Activated T-helper 2 cell treated with anti-CD3 and anti-CD28 coated beads, Interferon-gamma antibody, Interleukin-2, Interleukin-4, amounts not matched to agents 10 μg/mL and 5 μg/mL and 100 μg/mL, durations not matched to agents 14 hours and 24 hours and 36 hours (primary cell): ENCODE data around the gene DCLRE1B. TPM values are rescaled to one million over a fixed set of nuclear protein-coding genes. Genes with fewer than 3 reads are reported as not detected.
A peak's percentile ranks its signal among the peaks of the same experiment; 100 is the strongest.
"Not testable (repeated sequence)": the region's sequence is repeated elsewhere in the genome, so short reads cannot be mapped to it uniquely, and the experiment has no call there.

Source experiments
- DNase-seq: peaks from one replicate; pipeline ENCODE4 v3.0.0; 2021; ENCODE audit warnings: low spot score
- H3K27ac Mint-ChIP-seq: one replicate; pipeline ENCODE4 v1.8.0; 2021; ENCODE audit warnings: mixed read lengths
- H3K27me3 Mint-ChIP-seq: one replicate; pipeline ENCODE4 v1.8.0; 2021; ENCODE audit warnings: low read depth, mixed read lengths
- H3K36me3 Mint-ChIP-seq: one replicate; pipeline ENCODE4 v1.8.0; 2021; ENCODE audit warnings: low read depth, mixed read lengths
- H3K4me1 Mint-ChIP-seq: one replicate; pipeline ENCODE4 v1.8.0; 2021; ENCODE audit warnings: low read depth, mixed read lengths
- H3K4me3 Mint-ChIP-seq: one replicate; pipeline ENCODE4 v1.8.0; 2021; ENCODE audit warnings: low read depth, mild to moderate bottlenecking, moderate library complexity, mixed read lengths
- H3K9me3 Mint-ChIP-seq: one replicate; pipeline ENCODE4 v1.8.0; 2021; ENCODE audit warnings: mixed read lengths
- intact Hi-C: fragments of 100-400 bp; cut with micrococcal nuclease; formaldehyde crosslinking; loops from one replicate; pipeline ENCODE4 v1.15.1; 2023
- total RNA-seq: library from RNA; stranded (reverse); gene quantifications from 2 replicates; pipeline ENCODE4 v1.2.3, GENCODE V29; 2022

Gene DCLRE1B
- total RNA-seq, 1 donor from 2014 or later: 20.8 TPM

DNA sequence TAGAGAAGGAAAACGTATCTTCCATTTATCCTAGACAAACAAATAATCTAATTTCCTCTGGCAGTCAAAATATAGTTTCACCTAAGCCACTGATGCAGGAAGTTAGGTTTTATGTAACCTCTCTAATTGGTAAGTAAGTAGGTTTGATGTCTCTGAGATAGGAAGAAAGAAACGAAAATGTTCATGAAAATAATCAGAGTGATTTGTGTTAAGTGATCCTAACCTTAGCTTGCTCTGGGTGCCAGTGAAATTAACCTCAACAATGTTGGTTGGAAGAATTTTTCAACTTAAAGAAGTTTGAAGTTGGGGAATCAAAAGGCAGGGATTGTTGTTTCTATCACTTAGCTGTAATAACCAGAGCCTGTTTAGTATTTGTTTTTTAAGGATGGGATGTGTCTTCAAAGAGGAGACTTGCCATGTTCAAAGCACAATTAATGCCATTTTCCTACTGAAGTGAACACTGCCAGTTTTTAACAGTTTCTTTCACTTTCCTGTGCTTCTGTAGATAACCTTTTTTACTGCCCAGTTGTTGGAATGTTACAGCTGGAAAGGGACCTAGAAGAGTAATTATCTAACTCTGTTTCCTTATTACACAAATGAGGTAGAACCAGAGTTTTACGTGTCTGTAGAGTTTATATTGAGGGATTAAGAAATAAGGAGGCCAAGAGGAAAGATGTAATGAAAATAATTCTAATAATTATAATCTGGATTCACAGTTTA is 42.4 kb downstream of the DCLRE1B start:
- DNase-seq: no peak
- no peaks in the 10 kb centered on the region for H3K27me3 Mint-ChIP-seq
- H3K27ac Mint-ChIP-seq: peak overlapping the region; percentile 74
- peaks cover 9% of the 10 kb centered on the region for H3K9me3 Mint-ChIP-seq
- intact Hi-C loops: no loop called here
- peaks cover 52% of the 10 kb centered on the region for H3K4me1 Mint-ChIP-seq
- H3K36me3 Mint-ChIP-seq: peaks cover 71% of the 10 kb centered on the region
- H3K4me3 Mint-ChIP-seq: peak overlapping the region; percentile 63

DNA sequence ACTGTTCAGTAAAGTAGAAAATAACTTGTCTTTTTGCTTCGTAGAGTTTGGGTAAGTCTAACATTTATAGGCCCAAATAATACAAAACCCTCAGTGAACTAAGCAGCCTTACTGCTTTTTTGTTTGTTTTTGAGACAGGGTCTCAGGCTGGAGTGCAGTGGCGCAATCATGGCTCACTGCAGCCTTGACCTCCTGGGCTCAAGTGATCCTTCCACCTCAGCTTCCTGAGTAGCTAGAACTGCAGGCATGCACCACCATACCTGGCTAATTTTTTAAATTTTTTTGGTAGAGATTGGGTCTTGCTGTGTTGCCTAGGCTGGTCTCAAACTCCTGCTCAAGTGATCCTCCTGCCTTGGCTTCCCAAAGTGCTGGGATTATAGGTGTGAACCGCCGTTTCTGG is 43.0 kb downstream of the DCLRE1B start:
- H3K27me3 Mint-ChIP-seq, H3K9me3 Mint-ChIP-seq, H3K4me3 Mint-ChIP-seq, DNase-seq, intact Hi-C loops: not testable (repeated sequence)
- Mint-ChIP-seq H3K4me1 (peaks cover 52% of the 10 kb centered on the region), H3K36me3 (peaks cover 74% of the 10 kb centered on the region), H3K27ac (peak overlapping the region; percentile 38)

DNA sequence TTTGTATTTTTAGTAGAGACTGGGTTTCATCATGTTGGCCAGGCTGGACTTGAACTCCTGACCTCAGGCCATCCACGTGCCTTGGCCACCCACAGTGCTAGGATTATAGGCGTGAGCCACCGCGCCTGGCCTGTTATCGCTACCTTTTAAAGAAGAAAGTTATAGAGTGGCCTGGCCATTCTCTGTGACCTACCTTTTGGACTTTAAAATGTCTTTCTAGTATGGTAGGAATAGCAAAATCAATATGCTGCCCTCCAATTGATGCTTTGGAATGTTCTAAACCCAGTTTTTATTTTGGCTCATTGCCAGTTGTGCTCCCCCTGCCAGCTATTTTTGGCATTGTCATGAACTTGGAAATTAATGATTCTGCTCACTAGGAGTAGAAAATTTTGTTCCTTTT is 43.9 kb downstream of the DCLRE1B start:
- peaks cover 53% of the 10 kb centered on the region for H3K4me1 Mint-ChIP-seq

DNA sequence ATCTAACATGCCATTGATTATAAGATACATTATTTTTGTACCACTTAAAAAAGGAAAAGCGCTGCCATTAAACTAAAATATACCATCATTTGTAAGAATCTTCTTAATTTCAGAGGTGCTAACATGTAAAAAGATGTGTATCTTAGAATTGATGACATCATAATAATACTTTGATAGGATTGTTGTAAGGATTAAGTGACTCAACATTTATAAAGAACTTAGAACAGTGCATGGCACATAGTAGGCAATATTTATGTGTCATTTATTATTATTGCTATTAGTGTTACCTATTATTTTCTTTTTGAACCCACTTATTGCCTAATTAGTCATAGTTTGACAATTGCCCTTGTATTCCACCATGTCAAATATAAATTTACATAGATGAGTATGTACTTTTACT is 45.8 kb downstream of the DCLRE1B start:
- Mint-ChIP-seq H3K4me1 (peaks cover 56% of the 10 kb centered on the region), H3K4me3 (no peak overlapping the region), H3K36me3 (peaks cover 74% of the 10 kb centered on the region), H3K27ac (no peak overlapping the region), H3K9me3 (no peaks in the 10 kb centered on the region), H3K27me3 (no peaks in the 10 kb centered on the region)
- intact Hi-C loops: no loop called here
- no peak for DNase-seq

More for the DNA sequence above, 43.9 kb downstream of the DCLRE1B start:
- intact Hi-C loops: no loop called here
- Mint-ChIP-seq H3K36me3 (peaks cover 74% of the 10 kb centered on the region), H3K27me3 (no peaks in the 10 kb centered on the region), H3K4me3 (no peak overlapping the region), H3K9me3 (peaks cover 5% of the 10 kb centered on the region), H3K27ac (no peak overlapping the region)
- no peak for DNase-seq

DNA sequence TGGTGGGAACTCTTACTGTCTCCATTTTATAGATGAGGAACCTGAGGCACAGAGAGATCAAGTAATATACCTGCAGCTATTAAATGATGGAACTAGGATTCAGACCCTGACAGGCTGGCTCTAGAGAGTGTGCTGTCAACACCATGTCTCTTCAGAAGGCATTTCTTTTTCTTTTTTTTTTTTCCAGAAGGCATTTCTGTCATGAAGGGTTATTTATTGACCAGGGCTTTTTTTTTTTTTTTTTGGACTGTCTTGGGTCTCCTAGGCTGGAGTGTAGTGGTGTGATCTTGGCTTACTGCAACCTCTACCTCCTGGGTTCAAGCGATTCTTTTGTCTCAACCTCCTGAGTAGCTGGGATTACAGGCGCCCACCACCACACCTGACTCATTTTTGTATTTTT is 46.6 kb downstream of the DCLRE1B start:
- peak overlapping the region; percentile 5 for H3K27ac Mint-ChIP-seq
- no peaks in the 10 kb centered on the region for H3K27me3 Mint-ChIP-seq
- no peaks in the 10 kb centered on the region for H3K9me3 Mint-ChIP-seq
- no peak overlapping the region for H3K4me3 Mint-ChIP-seq
- peaks cover 76% of the 10 kb centered on the region for H3K36me3 Mint-ChIP-seq
- peaks cover 52% of the 10 kb centered on the region for H3K4me1 Mint-ChIP-seq
- intact Hi-C loops: no loop called here
- no peak for DNase-seq

DNA sequence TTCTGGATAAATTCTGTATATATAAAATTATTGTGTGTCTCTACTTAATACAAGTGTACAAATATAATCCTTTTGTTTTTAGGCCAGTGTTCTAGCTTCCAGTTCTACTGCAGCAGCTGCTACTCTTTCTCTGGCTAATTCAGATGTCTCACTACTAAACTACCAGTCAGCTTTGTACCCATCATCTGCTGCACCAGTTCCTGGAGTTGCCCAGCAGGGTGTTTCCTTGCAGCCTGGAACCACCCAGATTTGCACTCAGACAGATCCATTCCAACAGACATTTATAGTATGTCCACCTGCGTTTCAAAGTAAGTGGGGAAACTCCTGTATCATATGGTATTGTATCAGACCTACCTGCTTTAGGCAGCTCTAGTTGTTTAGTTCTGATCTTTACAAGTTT is 52.9 kb downstream of the DCLRE1B start:
- intact Hi-C loops: no loop called here
- H3K9me3 Mint-ChIP-seq: no peaks in the 10 kb centered on the region
- no peak overlapping the region for H3K27ac Mint-ChIP-seq
- DNase-seq: no peak
- H3K36me3 Mint-ChIP-seq: peaks cover 83% of the 10 kb centered on the region
- no peak overlapping the region for H3K4me3 Mint-ChIP-seq
- peaks cover 31% of the 10 kb centered on the region for H3K4me1 Mint-ChIP-seq
- H3K27me3 Mint-ChIP-seq: no peaks in the 10 kb centered on the region

DNA sequence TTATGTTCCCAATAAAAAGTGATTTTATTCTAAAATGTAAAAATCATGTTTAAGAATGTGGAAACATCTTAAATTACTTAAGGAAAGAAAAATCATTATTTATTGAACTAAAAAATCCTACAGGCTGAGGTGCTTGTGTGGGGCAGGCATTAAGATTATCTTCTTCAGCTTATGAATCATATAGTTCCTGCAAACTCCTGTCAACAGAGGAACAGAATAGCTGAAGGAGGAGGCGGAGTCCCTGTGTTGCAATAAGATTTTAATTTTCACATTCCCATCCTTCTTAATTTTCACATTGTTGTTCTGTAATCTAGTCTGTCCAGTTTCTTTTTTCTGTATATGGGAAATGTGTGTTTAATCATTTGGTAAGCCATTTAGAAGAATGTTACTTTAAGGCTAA is 53.6 kb downstream of the DCLRE1B start:
- no peak for DNase-seq
- Mint-ChIP-seq H3K4me3 (no peak overlapping the region), H3K4me1 (peaks cover 36% of the 10 kb centered on the region), H3K9me3 (no peaks in the 10 kb centered on the region), H3K27ac (peak overlapping the region; percentile 29), H3K27me3 (no peaks in the 10 kb centered on the region), H3K36me3 (peaks cover 83% of the 10 kb centered on the region)
- intact Hi-C loops: no loop called here

DNA sequence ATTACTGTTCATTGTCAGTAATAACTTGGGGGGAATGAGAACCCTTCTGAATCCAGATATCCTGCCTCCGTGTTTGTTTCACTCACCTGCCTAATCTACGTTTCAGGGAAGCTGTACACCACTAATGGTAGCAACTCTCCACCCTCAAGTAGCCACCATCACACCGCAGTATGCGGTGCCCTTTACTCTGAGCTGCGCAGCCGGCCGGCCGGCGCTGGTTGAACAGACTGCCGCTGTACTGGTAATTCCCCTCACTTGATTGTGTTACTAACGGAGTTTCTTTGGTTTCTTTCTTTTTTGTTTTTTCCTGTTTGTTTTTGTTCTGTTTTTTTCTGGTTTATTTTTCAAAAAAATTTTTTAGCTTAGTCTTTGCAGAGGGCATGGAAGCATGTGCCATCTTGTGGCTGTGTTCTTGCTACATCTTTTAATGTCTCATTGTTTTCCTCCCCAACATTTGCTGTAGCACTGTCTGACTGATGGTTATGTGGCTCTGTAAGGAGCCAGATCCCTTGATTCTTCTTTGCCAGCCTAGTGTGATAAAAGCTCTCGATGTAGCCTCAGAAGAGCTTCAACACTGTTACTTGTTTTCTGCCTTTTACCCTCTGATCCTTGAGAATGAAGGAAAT is 58.3 kb downstream of the DCLRE1B start:
- Mint-ChIP-seq H3K4me3 (no peak overlapping the region), H3K27ac (peak overlapping the region; percentile 21), H3K4me1 (peaks cover 9% of the 10 kb centered on the region), H3K9me3 (no peaks in the 10 kb centered on the region), H3K36me3 (peaks cover 83% of the 10 kb centered on the region), H3K27me3 (no peaks in the 10 kb centered on the region)
- DNase-seq: no peak
- intact Hi-C loops: no loop called here

Other genes with a start within 250 kb of the DCLRE1B start
- gene PHTF1, start 145.8 kb upstream of the DCLRE1B start, total RNA-seq: 22.0 and 22.5 TPM in 2 replicates
- gene RSBN1, start 92.8 kb upstream of the DCLRE1B start, total RNA-seq: 21.5 and 23.4 TPM in 2 replicates
- 57.8 and 58.8 TPM in 2 replicates for gene PTPN22, start 33.6 kb upstream of the DCLRE1B start, total RNA-seq
- gene BCL2L15, start 17.7 kb upstream of the DCLRE1B start, total RNA-seq: 0.39 and 1.1 TPM in 2 replicates
- 42.0 and 45.9 TPM in 2 replicates for gene AP4B1, start 527 bp upstream of the DCLRE1B start, total RNA-seq
- 108 and 111 TPM in 2 replicates for gene HIPK1, start 24.0 kb downstream of the DCLRE1B start, total RNA-seq
- gene OLFML3, start 74.1 kb downstream of the DCLRE1B start, total RNA-seq: 0.11 and 0.18 TPM in 2 replicates
- not detected in 2 replicates for gene SYT6, start 248.5 kb downstream of the DCLRE1B start, total RNA-seq